ENCODE data around the gene NCK2. TPM values are rescaled to one million over a fixed set of nuclear protein-coding genes. Genes with fewer than 3 reads are reported as not detected.

NCK2 gene
- total and polyA plus RNA-seq, 7 donors = 36.4 to 59.9 (median 52.0) TPM

GRCh38 chr2:105849431-105850179, 104.9 kb downstream of the NCK2 start:
- WGBS, 2 donors = 87 to 94% methylated on average over 4 of the region's 4 CpGs
- no peak for DNase-seq

DNA sequence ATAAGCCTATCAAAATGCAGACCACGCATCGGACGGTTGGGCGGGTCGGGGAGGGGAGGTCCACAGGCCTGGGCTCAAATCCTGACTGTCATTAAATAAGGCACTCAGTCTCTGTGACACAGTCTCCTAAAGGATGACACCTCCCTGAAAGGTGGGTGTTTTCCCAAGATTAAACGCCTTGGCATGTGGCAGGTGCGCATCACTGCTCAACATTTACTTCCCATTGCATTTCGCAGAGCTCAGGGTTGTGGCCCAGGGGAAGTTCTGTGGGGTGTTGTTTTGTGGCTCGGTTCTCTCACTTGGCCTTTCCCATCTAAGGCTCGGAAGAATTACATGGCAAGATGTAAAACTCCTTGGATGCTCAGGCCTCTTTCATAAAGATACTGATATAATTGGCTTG, 107.4 kb downstream of the NCK2 start:
- no peak for TF ChIP-seq EP300 (IDR thresholded peaks at IDR 0.05)
- TF ChIP-seq POLR2AphosphoS5 (IDR thresholded peaks at IDR 0.05) = no peak
- TF ChIP-seq, protein P1, sequence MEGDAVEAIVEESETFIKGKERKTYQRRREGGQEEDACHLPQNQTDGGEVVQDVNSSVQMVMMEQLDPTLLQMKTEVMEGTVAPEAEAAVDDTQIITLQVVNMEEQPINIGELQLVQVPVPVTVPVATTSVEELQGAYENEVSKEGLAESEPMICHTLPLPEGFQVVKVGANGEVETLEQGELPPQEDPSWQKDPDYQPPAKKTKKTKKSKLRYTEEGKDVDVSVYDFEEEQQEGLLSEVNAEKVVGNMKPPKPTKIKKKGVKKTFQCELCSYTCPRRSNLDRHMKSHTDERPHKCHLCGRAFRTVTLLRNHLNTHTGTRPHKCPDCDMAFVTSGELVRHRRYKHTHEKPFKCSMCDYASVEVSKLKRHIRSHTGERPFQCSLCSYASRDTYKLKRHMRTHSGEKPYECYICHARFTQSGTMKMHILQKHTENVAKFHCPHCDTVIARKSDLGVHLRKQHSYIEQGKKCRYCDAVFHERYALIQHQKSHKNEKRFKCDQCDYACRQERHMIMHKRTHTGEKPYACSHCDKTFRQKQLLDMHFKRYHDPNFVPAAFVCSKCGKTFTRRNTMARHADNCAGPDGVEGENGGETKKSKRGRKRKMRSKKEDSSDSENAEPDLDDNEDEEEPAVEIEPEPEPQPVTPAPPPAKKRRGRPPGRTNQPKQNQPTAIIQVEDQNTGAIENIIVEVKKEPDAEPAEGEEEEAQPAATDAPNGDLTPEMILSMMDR (IDR thresholded peaks at IDR 0.05) = no peak
- TF ChIP-seq POLR2A (IDR thresholded peaks at IDR 0.05) = no peak
- Histone ChIP-seq H3K27ac (no peak overlapping the region), H3K36me3 (peaks cover 0 to 11% (median 2%) of the 10 kb centered on the region in 4 donors), H3K4me3 (no peak overlapping the region), H3K9me3 (no peaks in the 10 kb centered on the region), H3K27me3 (no peaks in the 10 kb centered on the region), H3K4me1 (no peaks in the 10 kb centered on the region)
- WGBS, 2 donors = 94 to 96% methylated on average over 10 of the region's 10 CpGs
- no peak for DNase-seq
- intact Hi-C loops (cut with DNase I) = no loop called here

More at GRCh38 chr2:105849431-105850179, 104.9 kb downstream of the NCK2 start:
- Histone ChIP-seq H3K4me3 (no peak overlapping the region), H3K4me1 (no peaks in the 10 kb centered on the region), H3K27ac (no peak overlapping the region), H3K36me3 (no peaks in the 10 kb centered on the region), H3K27me3 (no peaks in the 10 kb centered on the region), H3K9me3 (no peaks in the 10 kb centered on the region)
- TF ChIP-seq POLR2A (IDR thresholded peaks at IDR 0.05) (no peak), EP300 (IDR thresholded peaks at IDR 0.05) (no peak), POLR2AphosphoS5 (IDR thresholded peaks at IDR 0.05) (no peak)
- TF ChIP-seq, protein P1 (IDR thresholded peaks at IDR 0.05) = no peak
- intact Hi-C loops (cut with DNase I) = no loop called here

GRCh38 chr2:105853354-105854088, 108.8 kb downstream of the NCK2 start:
- WGBS, 2 donors = 79 to 86% methylated on average over 6 of the region's 6 CpGs
- intact Hi-C loops (cut with DNase I) = no loop called here
- Histone ChIP-seq H3K4me3 (no peak overlapping the region), H3K9me3 (no peaks in the 10 kb centered on the region), H3K4me1 (no peaks in the 10 kb centered on the region), H3K27me3 (no peaks in the 10 kb centered on the region), H3K36me3 (peaks cover 0 to 11% (median 2%) of the 10 kb centered on the region in 4 donors), H3K27ac (no peak overlapping the region)
- TF ChIP-seq EP300 (IDR thresholded peaks at IDR 0.05) = no peak
- no peak for TF ChIP-seq POLR2AphosphoS5 (IDR thresholded peaks at IDR 0.05)
- TF ChIP-seq POLR2A (IDR thresholded peaks at IDR 0.05) = no peak
- TF ChIP-seq, protein P1 (IDR thresholded peaks at IDR 0.05) = no peak
- DNase-seq = no peak

GRCh38 chr2:105854972-105855371, 110.3 kb downstream of the NCK2 start:
- Histone ChIP-seq H3K27ac (no peak overlapping the region), H3K27me3 (no peaks in the 10 kb centered on the region), H3K9me3 (no peaks in the 10 kb centered on the region), H3K36me3 (peaks cover 0 to 11% (median 2%) of the 10 kb centered on the region in 4 donors), H3K4me1 (no peaks in the 10 kb centered on the region), H3K4me3 (no peak overlapping the region)
- no peak for TF ChIP-seq EP300 (IDR thresholded peaks at IDR 0.05)
- no peak for TF ChIP-seq POLR2AphosphoS5 (IDR thresholded peaks at IDR 0.05)
- TF ChIP-seq, protein P1 (IDR thresholded peaks at IDR 0.05) = no peak
- TF ChIP-seq POLR2A (IDR thresholded peaks at IDR 0.05) = no peak
- 91 to 95% methylated on average over 16 of the region's 16 CpGs for WGBS, 2 donors
- no peak for DNase-seq
- intact Hi-C loops (cut with DNase I) = no loop called here

Measured in sigmoid colon (tissue), 7 donors.